Hypothalamus (tissue), 51 donors: ENCODE measurements around the gene PCGF1.
"Not testable (repeated sequence)": the region's sequence is repeated elsewhere in the genome, so short reads cannot be mapped to it uniquely, and the experiment has no call there.

Experiments
- DNase-seq, 51 donors: peaks; one replicate each; lab custom pipeline; 2025; lab: John Stamatoyannopoulos, UW

The PCGF1 gene

GRCh38 chr2:74481961-74482800 is 25.3 kb downstream of the PCGF1 start:
- peak in 11 of 51 donors; percentile 26 to 83 (median 63) for DNase-seq

- no peak for DNase-seq
Observed at GRCh38 chr2:74481431-74481830, 26.1 kb downstream of the PCGF1 start.

GRCh38 chr2:74474899-74475298 is 32.6 kb downstream of the PCGF1 start:
- peak in 1 of 51 donors; percentile 10 for DNase-seq

- DNase-seq = no peak
Observed at GRCh38 chr2:74474481-74474880, 33.0 kb downstream of the PCGF1 start.

- DNase-seq = peak in 1 of 51 donors; percentile 44
Observed at GRCh38 chr2:74472945-74473258, 34.6 kb downstream of the PCGF1 start.

- peak; percentile 45 to 97 (median 88) for DNase-seq
Observed at GRCh38 chr2:74472086-74472944, 35.2 kb downstream of the PCGF1 start, which contains the start of gene MRPL53. Gene MRPL53, minus strand, starts transcription at chr2:74472680. Its CDS starts 20 bp downstream, at chr2:74472660.

- no peak for DNase-seq
Observed at GRCh38 chr2:74471332-74472065, 36.0 kb downstream of the PCGF1 start.

GRCh38 chr2:74470742-74471141 is 36.8 kb downstream of the PCGF1 start:
- not testable (repeated sequence) for DNase-seq

GRCh38 chr2:74464406-74464805 is 43.1 kb downstream of the PCGF1 start:
- no peak for DNase-seq

GRCh38 chr2:74462786-74463105 is 44.7 kb downstream of the PCGF1 start:
- DNase-seq = no peak

- no peak for DNase-seq
Observed at GRCh38 chr2:74462054-74462785, 45.3 kb downstream of the PCGF1 start.

GRCh38 chr2:74461187-74462053 is 46.1 kb downstream of the PCGF1 start:
- DNase-seq = no peak

- DNase-seq = not testable (repeated sequence)
Observed at GRCh38 chr2:74460187-74460586, 47.3 kb downstream of the PCGF1 start.

- DNase-seq = not testable (repeated sequence)
Observed at GRCh38 chr2:74459503-74460118, 47.9 kb downstream of the PCGF1 start.

- DNase-seq = no peak
Observed at GRCh38 chr2:74458938-74459363, 48.5 kb downstream of the PCGF1 start.

- peak; percentile 72 to 100 (median 99) for DNase-seq
Observed at GRCh38 chr2:74458132-74458937, 49.2 kb downstream of the PCGF1 start, which contains the start of gene WBP1. Gene WBP1, plus strand, starts transcription at chr2:74458438. Its CDS starts 165 bp downstream, at chr2:74458603.

GRCh38 chr2:74457549-74458131 is 49.9 kb downstream of the PCGF1 start:
- peak in 32 of 51 donors; percentile 20 to 81 (median 61) for DNase-seq
